CD1c-positive myeloid dendritic cell (primary cell): Measurements from ENCODE around the gene GASK1A.
"Not testable (repeated sequence)": the region's sequence is repeated elsewhere in the genome, so short reads cannot be mapped to it uniquely, and the experiment has no call there.

Source experiments
- DNase-seq: peaks from one replicate; pipeline ENCODE4 v3.0.0-alpha.2; 2016; ENCODE audit errors: extremely low spot score

Gene GASK1A

DNA sequence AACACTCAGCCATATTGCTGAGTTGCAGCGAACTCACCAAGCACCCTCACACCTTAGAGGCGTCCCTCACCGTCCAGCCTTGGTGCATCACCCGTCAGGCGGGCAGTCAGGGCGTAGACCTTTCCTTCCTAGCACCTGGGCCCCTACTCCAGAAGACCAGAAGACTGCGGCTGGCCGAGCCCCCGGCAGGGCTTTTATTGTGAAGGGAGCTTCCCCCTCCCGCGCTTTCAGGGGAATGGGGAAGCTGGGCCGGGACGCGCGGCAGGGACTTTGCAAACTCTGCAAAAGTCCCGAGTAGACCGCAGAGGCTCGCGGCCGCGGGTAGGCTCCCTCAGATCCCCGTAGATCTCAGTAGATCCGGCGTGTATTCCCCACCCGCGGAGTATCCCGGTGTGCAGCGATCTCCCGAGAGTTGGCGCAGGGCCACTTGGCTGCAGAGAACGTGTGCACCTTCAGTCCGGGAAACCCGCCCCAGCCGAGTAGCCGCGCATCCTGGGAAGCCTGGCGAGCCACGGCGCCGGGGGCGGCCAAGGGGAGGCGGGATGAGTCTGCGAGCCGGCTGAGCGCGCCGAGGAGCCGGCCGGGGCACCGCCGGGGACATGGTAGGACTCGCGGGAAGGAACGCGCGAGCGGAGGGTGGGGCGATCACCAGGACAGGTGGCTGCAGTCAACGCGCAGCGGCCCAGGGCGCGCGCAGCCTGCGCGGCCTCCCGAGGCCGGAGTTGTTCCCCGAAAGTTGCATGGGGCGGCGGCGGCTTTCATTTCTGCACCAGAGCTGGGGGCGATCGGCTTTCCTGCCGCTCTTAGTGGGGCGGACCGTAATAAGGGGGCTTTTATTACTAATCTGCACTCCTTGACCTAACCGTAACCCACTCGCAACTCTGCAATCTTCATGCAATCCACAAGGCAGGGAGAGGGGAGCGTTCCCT lies at the start of gene GASK1A:
Gene GASK1A, plus strand, starts transcription at position 268 of the 929 bp plus-strand sequence. Its CDS starts 332 bp downstream, at position 600.
- DNase-seq, result peak; percentile 83

DNA sequence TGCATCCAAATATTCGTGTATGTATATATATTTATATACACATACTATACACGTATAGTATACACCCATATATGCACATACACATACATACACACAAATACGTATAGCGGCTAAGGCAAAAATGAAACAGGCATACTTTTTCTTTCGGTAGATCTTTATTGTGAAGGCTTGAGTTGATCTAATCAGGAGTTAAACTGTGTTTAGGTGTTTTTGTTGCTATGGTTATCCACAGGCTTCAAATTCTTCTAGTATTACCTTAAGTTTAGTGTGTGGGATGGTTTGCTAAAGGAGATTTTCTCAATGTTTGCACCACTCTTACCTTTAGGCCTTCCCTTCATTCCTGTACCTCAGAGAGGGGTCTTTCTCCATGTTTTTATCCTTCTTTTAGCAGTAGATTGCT lies 45.0 kb upstream of the GASK1A start:
- no peak for DNase-seq

DNA sequence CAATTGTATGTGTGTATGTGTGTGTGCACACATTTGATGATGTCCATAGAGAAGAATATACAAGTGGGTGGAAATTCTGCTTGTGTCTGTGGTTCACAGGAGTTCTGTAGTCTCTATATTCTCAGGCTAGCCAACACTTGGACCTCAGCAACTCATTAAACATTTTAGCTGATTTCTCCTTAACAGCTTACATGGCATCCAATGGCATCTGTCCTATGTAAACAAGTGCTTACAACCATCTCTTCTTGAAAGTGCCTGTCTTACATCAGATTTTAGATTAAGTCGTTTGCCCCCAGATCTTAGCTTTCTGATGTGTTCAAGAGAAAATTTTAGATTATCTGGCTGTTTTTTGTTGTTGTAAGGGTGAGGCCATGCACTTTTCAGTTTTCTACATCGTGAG lies 44.2 kb upstream of the GASK1A start:
- no peak for DNase-seq

DNA sequence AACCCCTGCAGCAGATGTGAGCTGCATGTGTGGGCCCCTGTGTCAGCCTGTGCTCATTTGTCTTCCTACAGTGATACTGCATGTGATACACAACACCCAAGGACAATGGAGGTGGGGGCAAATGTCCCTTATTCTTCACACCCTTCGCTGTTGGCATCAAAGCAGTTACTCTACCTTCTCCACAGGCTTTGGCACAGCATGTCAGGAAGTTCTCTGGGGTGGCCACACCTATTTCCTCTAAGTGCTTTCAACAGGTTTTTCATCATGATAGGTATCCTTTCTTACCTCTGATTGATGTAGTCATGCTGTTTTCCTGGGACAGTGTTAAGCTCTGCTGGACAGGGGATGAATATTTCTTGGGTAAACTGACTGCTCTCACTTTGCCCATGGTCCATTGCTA lies 43.6 kb upstream of the GASK1A start:
- no peak for DNase-seq

DNA sequence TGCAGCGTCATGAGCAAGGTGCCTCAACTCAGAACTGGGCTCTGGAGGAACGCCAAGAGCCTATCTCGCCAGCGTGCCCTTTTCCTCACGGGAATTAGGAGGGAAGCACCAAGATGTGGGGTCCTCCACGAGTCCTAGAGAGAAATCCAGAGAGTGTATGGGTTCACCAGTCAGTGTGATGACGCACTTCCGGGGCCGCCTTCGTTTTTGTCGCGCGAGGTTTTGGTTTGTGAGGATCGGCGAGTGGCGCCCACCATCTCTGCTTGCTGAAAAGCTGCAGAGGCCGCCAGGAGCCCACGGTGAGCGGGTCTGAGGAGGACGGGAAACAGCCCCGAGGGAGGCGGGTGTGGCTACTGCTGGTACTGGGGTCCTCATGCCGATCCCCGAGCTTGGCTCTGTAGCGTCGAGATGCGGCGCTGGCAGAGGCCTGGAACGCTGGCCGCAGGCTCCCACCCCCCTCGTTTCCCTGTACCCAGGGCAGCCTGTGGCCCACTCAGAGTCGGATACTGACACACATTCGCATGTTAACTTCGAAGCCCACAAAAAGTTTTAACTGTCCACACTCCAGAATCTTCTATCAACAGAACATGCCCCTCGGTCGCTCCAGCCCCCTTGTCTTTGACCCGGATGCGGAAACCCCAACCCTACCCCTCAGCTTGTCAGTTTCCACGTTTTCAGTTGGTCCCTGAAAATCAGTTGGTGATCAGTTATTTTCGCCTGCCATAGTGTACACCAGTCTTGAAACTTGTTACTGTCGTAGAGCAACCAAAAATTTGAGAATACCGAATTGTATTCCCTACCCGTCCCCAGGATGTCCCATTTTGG lies 42.7 kb upstream of the GASK1A start:
- no peak for DNase-seq

DNA sequence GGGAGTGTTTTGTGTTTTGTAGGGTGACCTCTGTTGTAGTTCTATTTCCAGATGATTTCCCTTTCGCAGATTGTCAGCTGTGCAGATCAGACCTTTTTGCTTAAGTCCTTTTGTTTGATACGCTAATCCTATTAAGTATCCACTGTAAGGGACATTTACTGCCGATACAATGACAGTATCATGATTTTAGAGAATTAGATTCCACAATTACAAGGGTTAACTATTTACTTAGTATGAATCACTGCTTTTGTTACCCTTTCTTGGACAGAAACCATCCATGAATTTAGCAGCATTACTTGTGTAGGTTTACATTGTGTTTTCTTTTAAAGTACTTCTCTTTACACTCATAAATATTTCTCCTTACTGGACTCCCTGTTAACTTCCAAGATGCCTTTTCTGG lies 41.8 kb upstream of the GASK1A start:
- no peak for DNase-seq

DNA sequence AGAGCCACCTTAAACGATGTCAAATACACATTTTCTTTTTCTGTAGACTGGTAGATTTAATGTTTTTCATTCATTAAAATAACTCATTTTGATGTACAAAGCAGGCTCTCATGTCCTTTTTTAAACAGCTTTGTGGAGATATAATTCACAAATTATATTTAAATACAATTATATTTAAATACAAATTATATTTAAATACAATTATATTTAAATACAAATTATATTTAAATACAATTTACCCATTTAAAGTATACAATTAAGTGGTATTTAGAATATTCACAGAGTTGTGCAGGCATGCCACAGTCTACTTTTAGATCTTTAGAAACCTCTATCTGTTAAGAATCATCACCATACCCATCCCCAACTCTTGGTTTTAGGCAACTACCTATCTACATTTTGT lies 36.4 kb upstream of the GASK1A start:
- no peak for DNase-seq

DNA sequence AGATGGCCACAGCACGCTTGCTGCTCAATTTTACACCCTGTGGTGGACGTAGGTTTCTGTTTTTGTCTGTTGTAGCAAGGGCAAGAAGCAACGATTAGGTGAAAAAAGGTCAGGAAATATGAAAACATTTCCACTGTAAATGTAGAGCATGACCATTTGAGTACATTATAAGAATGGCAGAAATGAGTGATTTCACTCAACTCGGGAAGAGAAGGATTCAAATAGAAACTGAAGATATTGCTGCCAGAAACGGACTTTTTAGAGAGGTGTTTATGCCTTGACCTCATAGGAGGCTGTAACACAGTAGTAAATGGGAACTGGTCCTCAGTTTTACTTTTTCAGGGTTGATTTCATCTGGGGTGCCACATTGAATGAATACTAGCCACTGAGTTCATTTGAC lies 33.1 kb upstream of the GASK1A start:
- DNase-seq, result no peak

DNA sequence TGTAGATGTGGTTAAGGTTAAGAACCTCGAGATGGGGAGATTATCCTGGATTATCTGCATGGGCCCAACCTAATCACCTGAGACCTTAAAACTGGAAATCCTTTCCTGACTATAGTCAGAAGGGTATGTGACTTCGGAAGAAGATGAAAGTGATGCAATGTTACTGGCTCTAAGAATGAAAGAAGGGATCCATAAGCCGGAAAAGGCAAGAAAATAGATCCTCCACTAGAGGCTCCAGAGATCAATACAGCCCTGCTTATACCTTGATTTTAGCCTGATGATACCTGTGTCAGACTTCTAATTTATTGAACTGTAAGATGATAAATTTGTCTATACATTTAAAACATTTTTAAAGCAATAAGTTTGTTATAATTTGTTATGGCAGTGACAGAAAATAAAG lies 21.5 kb upstream of the GASK1A start:
- no peak for DNase-seq

DNA sequence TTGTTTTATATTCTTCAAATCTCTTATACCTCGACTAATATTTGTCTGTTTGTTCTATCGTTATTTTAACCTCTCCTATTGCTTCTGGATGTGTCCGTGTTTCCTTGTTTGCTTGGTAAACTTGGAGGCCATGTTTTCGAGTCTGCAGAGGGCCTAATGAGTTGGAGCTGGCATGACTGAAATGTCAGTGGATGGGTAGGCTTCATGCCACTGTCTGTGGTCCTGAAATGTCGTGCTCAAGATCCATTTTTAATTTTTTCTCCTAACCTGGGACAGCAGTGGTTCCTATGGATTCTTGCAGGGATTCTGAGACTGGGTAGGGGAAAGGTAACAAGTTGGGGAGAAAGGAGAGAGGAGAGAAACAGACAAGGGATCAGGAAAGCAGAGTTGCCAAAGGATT lies 18.8 kb upstream of the GASK1A start:
- DNase-seq, result no peak

DNA sequence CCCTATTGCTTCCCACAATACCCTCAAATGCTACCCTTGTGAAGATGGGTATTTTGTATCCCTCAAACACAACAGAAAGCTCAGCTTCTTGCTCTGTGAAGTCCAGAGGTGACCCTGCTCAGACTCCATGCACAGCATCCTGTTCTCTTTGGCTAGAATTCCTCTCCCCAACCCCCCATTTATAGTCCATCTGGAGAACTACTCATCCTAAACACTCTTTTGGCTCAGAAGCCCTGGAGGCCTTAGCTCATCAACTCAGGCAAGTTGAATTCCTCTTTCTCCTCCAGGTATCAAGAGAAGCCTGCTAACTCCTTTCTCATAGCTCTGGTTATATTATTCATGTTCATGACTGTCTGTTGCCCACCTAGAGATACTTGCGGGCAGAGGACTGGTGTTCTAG lies 18.3 kb upstream of the GASK1A start:
- DNase-seq, result no peak

DNA sequence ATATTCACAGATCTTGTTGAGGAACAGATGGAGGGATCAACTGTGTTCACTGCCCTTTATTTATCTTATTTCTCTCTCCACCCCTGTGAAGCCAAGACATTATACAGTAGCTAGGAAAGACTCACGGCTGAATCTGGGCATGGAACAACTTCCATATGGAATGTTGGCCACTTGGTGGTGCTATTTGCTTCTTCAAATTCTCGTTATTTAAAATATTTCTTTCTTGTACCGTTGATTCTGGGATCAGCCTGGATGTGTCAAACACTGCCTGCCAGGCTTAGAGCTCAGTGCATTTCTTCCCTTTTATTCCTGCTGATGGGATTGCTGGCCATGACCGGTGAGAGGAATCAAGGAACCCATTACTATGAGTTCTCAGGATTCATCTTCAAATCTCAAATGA lies 17.5 kb upstream of the GASK1A start:
- DNase-seq, result peak; percentile 62

DNA sequence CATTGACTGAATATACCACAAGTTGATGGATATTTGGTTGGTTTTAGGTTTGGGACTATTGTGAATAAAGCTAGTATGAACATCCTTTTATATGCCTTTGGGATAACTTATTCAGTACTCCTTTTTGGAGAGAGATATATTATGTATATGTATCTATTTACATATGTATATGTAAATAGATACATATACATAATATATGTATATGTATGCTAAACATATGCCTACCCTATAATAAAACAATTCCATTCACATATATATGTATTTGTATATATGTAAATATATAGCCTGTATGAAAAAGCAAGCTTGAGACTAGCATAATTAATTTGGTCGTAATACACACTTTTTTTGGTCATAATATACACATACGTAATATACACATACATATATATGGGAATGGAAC lies 15.8 kb upstream of the GASK1A start:
- DNase-seq, result no peak

DNA sequence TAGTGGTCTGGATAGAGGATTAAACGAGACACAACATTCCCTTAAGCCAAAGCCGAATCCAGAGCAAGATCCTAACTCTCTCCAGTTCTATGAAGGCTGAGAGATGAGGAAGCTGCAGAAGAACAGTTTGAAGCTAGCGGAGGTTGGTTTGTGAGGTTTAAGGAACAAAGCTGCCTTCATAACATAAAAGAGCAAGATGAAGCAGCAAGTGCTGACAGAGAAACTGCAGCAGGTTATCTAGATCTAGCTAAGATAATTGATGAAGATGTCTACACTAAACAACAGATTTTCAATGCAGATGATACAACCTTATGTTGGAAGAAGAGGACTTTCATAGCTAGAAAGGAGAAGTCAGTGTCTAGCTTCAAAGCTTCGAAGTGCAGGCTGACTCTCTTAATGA lies 14.8 kb upstream of the GASK1A start:
- no peak for DNase-seq

DNA sequence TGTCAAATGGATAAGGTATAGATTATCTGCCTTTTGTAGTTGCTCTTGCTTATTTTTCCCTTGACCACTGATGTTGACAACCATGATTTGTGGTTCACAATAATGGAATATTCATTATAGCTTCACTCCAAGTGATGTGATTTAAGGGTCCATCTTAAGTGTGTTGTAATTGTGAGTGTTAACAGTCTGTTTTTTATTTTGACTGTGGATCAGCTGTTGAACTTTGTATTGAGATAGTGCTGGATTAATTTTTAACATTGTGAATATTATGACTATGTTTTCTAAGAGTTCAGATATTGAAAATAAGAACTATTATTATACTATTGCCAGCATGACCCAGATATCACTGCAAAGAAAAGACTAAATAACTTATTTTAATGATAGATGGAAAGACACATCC lies 8.6 kb upstream of the GASK1A start:
- no peak for DNase-seq

DNA sequence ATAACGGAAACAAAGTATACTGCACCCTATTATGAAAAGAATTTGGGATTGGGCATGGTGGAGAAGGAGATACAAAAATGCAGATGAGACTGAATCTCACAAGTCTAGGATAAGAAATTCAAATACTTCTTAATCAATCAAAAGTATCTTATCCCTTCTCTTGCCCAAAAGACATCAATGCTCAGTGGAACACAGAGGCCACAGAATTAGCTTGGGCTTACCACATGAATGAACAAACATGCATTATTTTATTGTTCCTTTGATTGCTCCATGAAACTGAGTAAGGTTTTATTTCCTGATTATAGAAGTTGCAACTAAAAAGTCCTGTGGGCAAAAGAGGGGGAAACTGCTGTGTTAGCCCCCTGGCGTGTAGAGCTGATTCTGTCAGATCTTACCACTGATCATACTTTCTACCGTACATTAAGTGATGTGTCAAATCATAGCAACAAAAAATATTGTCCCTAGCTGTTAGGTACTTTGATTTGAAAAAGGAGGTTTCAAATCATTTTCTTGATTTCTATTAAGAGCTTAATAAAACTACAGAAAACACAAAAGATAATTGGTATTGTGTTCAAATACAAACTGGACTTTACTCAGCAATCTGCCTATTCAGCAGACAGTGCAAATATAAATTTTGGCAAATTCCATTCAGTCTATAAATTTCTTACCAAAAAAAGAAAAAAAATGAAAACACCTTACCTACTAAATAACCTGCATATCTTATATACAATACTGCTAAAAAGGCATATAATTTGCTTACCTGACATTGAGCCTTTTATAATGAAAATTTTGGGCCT lies 7.9 kb upstream of the GASK1A start:
- no peak for DNase-seq

DNA sequence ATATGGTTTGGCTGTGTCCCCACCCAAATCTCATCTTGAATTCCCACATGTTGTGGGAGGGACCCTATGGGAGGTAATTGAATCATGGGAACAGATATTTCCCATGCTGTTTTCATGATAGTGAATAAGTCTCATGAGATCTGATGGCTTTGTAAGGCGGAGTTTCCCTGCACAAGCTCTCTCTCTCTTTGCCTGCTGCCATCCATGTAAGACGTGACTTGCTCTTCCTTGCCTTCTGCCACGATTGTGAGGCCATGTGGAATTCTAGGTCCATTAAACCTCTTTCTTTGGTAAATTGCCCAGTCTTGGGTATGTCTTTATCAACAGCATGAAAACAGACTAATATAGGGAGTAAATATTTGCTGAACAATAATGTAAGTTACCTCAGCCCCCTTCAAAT lies 4.2 kb upstream of the GASK1A start:
- DNase-seq, result not testable (repeated sequence)

DNA sequence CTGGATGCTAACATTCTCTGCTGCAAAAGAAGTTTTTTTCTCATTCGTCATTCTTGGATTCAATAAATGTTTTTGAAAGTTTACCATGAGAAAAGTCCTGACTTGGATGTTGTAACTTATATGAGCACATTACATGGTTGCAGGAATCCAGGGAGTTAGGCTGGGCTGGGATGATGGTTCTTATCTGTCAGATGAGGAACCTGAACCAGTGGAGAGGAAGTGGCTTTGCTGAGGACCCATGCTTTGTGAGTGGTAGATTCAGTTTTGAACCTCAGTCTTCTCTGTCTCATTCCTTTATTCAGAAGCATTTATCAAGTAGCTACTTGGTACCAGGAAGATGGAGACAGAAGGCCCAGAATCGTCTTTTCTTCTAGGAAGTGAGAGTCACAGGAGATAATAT lies 3.7 kb upstream of the GASK1A start:
- DNase-seq, result peak; percentile 31

DNA sequence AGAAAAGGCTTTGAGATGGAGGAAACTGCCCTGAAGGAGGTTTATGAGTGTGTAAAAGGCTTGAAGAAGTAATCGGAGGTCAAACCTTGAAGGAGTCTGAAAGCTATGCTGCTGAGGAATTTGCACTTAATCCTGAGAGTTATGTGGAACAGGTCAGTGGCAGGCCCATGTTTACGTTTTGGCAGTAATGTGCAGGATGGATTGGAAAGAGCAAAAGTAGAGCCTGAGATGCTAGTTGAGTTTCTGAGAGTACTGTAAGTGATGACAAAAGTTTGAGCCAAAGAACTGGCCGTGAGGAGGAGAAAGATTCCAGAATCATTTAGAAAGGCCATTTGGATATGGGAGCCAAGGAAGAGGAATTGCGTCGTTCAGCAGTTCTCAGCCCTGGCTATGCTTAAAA lies 3.2 kb upstream of the GASK1A start:
- DNase-seq, result no peak

DNA sequence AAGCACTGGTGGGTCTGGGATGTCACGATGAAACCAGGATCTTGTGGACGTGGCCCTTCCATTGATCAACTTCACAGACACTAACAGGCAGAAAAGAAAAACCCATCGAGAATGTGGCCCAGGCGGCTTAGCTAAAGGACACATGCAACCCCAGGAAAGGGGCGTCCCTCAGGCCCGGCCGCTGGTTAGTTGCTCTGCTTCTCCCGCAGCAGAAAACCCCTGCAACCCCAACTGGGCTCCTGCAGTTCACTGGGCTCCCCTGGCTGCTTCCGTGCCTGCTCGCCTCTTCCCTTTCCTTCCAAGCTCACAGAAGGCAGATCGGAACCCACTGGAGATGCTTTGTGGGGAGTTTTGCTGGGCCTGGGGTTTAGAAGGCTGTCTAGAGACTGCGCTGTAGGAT lies 1.1 kb downstream of the GASK1A start:
- no peak for DNase-seq

DNA sequence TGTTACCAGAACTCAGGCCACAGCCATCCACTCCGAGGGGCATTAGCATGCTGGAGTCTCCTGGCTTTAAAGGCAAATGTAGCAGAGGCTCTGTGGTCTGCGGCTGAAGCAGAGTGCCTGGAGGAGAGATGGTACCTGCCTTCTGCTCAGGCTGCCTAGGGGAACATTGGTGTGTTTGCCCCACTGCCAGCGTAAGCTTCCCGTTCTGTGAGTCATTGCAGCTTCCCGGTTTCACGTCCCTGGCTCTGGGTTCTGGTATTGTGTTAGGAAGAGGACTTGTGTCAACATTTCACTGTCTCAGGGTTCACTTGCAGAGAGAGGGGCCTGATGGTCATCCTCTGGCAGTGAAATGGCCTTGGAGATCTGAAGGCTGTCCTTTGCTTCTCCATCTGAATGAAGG lies 1.8 kb downstream of the GASK1A start:
- peak; percentile 52 for DNase-seq
